Measurements from ENCODE around the gene ACSL5. TPM values are rescaled to one million over a fixed set of nuclear protein-coding genes. Genes with fewer than 3 reads are reported as not detected.

The ACSL5 gene
- total and polyA plus RNA-seq, 2 of the 8 experiments (the other 6 are each of a cell fraction or from before 2014, with no cell fraction given): not detected

DNA sequence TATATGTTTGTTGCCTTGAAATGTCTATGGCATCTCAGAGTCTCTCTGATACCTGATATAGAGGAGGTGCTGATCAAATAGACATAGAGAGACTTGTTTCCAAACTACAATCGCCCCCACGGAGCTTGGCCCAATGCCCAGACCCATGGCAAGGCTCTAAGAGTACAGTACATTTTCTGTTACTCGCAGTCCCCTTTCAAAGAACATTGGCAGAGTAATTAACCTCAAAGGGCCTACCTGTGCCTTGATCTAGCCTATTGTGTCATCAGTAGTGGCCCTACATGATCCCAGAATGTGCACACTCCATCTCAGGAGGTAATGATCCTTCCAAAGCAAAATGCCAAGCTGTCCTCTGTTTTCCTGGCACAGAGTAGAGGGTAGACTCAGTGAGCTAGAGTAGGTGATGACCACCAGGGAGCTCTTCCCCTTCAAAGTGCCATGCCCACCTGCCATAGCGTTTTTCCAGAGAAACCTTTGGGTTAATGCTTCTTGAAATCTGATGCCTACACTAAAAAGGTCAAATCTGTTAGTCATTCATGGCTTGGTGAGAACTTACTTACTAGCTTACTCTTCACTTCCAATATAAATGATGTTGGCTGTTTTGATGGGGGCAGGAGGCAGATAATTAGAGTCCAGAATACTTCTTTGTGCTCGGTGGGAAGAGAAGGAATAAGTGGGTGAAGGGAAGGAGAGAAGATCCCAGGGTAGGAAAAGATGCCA is 41.2 kb upstream of the ACSL5 start (continued):
- no peak for TF ChIP-seq SP1 (IDR thresholded peaks at IDR 0.05; ENCODE audit: low read depth, low read length)
